Measurements from ENCODE around the gene SETSIP.
A peak's percentile ranks its signal among the peaks of the same experiment; 100 is the strongest.
"Not testable (repeated sequence)": the region's sequence is repeated elsewhere in the genome, so short reads cannot be mapped to it uniquely, and the experiment has no call there.

SETSIP gene

DNA sequence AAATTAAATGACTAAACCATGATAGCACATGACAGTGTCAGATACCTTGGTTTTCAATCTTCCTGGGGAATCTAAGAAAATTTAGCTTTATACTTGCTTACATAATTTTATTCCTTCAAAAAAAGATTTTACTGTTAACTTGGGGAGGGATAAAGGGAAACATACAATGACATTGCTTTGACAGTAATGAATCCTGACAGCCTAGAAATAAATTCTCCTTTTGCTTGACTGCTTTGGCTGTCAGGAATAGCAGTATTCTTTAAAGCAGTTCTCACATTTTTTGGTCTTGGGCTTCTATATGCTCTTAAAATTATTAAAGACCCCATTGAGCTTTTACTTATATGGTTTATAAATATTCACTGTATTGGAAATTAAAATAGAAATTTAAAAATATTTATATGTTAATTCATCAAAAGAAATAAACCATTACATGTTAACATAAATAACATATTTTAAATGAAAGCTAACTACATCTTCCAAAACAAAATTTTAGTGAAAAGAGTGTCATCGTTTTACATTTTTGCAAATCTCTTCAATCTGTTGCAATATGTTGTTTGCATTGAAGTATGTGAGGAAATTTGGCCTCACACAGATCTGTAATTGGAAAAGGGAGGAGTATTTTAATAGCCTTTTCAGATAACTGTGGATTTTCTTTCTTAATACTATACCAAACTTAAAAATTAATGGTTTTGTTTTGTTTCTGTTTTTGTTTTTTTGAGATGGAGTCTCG, 29.3 kb downstream of the SETSIP start:
- DNase-seq: no peak

DNA sequence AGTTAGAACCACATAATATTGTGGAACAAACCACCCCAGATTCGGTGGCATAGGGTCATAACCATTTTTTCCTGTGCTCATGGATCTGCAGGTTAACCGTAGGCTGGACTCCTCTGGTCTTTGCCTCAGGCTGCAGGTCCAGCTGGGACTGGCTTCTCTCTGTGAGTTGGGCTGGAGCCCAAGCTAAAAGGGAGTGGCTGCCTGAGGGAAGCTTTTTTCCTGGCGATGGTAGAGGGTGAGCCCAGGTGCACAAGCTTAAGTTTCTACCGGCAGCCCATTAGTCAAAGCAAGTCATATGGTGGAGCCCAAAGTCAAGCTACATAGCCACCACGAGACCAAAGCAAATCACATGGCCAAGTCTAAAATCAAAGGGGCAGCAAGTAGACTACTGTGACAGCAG, 31.6 kb downstream of the SETSIP start:
- peak in 1 of 3 experiments; percentile 6 for DNase-seq

DNA sequence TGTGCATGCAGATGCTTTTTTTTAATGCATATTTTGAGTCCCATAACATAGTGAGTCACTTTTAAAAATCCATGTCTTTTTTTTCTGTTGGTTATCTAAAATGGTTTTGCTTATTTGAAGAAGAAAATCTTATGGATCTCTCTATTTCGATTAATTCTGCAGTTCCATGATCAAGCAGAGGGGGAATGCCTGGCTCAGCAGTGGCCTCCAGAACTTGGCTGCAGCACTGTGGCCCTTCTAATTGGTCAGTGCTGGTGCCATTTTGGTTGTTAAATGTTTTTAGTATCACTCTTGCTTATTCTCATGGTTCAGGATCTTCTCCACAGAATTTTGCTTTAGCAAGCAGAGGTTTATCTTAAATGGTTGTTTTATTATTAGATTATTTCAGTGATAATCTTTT, 34.2 kb downstream of the SETSIP start:
- DNase-seq: no peak

DNA sequence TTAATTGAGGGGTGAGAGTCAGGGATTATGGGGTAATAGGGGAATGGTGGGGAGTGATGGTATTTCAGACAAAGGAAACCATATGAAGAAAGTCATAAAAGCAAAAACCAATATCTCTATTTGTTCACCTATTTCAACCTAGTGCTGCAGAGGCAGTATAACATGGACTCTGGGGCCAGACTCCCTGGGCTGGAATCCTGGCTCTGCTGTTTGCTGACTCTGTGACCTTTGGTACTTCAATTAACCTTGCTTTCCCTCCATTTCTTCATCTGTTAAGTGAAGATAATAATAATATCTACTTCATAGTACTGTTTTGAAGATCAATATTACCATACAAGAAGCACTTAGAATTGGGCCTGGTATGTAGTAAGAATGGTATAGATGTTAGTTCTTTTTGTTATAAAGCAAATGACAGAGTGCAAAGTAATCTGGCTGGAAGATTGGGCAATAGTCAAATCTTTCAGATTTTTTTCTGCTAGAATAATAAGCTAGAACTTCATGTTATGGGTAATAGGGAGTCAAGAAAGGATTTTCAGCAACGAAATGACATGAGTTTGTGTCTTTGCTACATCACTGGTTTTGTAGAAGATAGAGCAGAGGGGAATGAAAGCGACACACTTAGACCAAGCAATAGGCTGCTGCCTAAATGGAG, 36.4 kb downstream of the SETSIP start:
- DNase-seq: no peak

DNA sequence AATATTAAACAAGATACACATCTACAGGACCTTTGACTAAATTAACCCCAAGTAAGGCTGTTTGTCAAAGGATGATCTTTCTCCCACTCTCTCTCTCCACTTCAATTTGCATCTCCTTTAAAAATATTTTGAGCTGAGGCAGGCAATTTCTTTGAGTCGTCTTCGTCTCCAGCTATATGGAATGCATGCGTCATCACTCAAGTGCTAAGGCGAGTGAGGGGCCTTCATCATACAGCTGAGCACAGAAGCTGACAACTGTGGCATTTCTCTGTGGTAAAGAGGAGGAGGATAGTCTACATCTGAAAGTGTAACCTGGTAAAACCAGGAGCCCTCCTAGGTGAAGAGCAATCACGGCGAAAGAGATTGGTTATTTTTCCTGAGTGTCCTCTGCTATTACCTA, 37.8 kb downstream of the SETSIP start:
- no peak for DNase-seq

DNA sequence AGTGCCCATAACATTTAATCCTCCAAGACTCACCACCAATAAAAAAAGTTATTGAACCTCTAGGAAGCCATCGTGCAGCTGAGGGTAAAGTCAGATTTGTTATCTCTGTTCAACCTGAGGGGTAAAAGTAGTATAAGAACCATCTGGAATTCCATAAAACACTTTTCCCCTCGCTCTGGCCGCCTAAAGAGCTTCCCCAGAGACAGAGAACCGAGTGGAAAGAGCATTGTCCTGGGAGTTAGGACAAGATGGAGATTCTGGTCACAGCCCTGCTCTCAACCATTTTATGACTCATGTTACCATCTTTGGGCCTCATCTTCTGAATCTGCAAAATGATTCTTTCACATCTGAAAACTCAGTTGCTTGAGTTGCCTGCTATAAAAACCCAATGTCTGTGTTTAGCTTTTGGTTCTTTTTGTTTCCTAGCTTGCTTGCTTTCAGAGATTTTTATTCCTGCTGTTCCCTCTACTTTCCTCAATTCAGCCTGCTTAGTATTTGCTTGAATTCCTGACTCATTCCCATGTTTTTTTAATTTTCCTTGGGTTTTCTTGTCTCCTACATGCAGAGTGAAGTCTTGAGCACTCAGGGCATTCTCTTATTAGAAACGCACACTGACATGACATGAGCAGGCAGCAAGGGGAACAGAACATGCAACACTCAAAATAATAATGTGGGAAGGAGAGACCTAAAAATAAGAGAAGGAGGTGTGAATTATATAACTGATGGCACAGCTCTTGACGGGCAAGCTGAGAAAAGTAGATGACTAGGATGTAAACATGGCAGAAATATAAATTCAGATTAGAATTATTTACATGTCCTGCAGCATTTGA, 43.7 kb downstream of the SETSIP start:
- no peak for DNase-seq

DNA sequence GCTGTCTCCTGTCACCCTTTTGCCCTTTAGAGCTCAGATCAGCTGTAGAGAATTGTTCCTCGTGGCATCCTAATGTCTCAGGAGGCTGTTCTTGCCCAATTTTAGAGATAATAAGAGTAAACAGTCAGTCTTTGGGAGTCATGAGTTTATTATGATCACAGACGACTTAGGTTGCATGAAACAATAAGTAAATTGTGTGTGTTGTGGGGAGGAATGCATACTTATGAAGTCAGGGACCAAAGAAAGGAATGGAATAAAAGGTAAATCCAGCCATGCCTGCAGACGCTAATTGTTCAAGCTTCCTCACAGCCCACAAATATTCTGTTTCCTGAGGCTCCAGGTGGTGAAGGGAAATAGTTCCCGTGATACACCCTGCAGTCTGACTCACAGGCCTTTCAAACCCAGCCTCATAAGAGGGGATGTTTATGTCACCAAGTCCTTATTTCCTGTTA, 44.5 kb downstream of the SETSIP start:
- DNase-seq: peak in 2 of 3 experiments; percentile 40 to 65

DNA sequence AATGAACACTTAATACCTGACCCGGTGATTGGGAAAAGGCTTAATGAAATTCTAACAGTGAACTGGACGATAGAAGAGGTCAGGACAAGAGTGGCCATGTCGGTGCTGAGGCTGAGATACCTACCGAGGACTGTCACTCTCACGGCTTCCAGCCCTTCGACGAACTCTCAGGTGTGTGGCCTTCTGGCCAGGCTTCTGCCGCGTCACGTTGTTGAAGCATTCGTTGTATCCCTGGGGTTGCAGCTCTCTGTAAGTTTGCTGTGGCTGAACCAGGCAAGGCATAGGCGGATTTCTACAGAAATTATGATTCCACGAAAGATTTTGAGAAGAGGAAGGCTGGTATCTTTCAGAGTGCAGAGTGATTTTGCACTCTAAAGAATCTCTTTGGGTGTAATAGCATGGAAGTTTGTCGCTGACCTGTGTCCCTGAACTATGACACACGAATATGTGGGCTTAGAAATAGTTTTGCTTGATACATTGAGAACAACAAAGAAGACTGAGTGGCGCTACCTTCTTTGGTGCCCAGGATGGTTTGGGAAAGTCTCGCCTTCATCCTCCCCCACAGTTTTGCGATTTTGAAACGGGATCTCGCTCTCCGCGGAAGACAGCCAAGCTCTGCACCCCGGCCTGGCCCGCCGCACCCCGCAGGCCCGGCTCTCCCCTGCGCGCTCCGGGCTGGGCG, 45.8 kb downstream of the SETSIP start:
- peak in 2 of 3 experiments; percentile 33 to 56 for DNase-seq

DNA sequence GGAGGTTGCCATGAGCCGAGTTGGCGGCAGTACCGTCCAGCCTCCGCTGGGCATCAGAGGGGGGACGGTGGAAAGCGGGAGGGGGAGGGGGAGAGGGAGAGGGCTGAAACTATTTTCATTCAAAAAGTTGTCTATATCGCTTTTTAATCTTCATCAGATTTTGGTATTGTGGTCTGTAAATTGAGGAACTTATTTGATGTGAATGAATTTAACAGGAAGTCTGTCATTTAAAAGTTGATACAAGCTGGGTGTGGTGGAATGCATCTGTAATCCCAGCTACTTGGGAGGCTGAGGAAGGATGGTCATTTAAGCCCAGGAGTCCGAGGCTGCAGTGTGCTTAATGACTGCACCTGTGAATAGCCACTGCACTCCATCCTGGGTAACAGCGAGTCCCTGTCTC, 48.4 kb downstream of the SETSIP start:
- no peak for DNase-seq

DNA sequence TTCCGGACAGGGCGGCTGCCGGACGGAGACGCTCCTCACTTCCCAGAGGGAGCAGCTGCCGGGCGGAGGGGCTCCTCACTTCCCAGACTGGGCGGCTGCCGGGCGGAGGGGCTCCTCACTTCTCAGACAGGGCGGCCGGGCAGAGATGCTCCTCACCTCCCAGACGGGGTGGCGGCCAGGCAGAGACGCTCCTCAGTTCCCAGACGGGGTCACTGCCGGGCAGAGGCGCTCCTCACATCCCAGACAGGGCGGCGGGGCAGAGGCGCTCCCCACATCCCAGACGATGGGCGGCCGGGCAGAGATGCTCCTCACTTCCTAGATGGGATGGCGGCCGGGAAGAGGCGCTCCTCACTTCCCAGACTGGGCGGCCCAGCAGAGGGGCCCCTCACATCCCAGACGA, 49.2 kb downstream of the SETSIP start:
- not testable (repeated sequence) for DNase-seq
